HEK293T (cell line): ENCODE data around the gene ZNF831.

Experiments used
- CTBP1 ChIP-seq: fragments of 450-650 bp; IDR thresholded peaks from 2 replicates; pipeline ENCODE4 v1.6.1; 2016; ENCODE audit warnings: borderline replicate concordance
- LEF1 ChIP-seq: fragments of 450-650 bp; IDR thresholded peaks from 2 replicates; pipeline ENCODE4 v1.6.1; 2017; ENCODE audit warnings: mild to moderate bottlenecking, borderline replicate concordance
- SP1 ChIP-seq: fragments of 450-650 bp; IDR thresholded peaks from 2 replicates; pipeline ENCODE4 v1.6.1; 2017

DNA sequence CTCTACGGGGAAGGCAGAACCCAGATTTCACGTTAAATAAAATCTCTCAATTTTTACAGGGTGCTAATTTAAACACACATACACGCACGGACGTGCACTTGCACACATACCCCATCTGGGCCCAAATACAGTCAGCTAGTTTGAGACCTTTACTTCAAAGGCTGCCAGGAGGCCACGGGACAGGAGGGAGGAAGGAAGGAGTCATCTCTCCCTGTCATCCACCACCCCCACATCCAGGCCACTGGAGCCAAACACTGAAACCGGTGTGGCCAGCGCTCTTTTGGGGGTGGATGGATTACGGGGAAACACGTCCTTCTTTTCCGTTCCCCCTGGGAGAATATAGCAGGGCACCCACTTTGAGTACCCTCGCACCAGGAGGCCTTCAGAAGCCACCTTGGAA lies 60.1 kb downstream of the ZNF831 start:
- no peak for TF ChIP-seq SP1
- TF ChIP-seq LEF1 = no peak
- no peak for TF ChIP-seq CTBP1
